KBM-7 (cell line): ENCODE results near the gene CABLES1.
A peak's percentile ranks its signal among the peaks of the same experiment; 100 is the strongest.
"Not testable (repeated sequence)": the region's sequence is repeated elsewhere in the genome, so short reads cannot be mapped to it uniquely, and the experiment has no call there.

Source experiments
- DNase-seq: peaks from one replicate; pipeline ENCODE4 v3.0.0-alpha.2; 2015
- in situ Hi-C: fragments of 300-500 bp; cut with MboI; formaldehyde crosslinking; loops from 2 replicates; pipeline ENCODE4 v1.14.3; 2020; ENCODE audit warnings: low sequenced_read_pairs, low pct_unique_long_range_greater_than_20kb, mixed read lengths

The CABLES1 gene, protein sequence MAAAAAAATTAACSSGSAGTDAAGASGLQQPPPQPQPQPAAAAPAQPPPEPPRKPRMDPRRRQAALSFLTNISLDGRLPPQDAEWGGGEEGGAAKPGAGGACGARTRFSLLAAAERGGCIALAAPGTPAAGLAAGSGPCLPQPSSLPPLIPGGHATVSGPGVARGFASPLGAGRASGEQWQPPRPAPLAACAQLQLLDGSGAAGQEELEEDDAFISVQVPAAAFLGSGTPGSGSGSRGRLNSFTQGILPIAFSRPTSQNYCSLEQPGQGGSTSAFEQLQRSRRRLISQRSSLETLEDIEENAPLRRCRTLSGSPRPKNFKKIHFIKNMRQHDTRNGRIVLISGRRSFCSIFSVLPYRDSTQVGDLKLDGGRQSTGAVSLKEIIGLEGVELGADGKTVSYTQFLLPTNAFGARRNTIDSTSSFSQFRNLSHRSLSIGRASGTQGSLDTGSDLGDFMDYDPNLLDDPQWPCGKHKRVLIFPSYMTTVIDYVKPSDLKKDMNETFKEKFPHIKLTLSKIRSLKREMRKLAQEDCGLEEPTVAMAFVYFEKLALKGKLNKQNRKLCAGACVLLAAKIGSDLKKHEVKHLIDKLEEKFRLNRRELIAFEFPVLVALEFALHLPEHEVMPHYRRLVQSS

DNA sequence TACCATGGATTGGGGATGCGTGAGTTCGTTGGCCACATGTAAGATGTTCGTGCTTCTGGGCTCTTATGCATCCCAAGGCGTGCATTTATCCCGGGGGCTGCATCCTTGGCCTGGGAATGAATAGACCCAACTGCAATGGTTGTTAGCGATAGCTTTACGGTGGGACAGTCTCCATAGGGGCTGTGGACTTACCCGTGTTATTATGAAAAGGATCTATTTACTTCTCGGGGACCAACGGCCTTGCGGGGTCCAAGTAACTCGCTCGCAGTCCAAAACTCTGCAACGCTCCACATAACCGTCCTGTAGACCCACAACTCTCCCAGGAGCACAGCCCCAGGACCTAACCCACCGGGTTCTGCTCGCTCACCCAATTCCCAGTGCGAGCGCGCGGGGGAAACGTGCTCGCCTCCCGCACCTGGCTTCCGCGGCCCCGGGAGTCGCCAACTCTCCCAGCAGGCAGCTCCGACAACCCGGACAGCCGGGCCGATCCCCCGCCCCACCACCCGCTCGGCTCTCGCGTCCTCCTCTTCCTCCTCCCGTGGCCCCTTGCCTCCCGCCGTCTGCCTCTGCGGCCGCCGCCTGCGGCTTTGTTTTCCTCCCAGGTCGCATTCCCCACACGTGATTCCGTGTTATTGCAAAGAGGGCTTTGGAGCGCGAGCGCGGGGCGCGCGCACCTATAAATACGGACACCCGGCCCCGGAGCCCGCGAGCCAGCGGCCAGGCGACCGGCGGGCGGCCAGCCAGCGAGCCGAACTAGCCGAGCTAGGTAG is at the start of gene CABLES1:
Gene CABLES1 (plus strand): TSS at position 706 of the 770 bp plus-strand sequence. CDS start 278 bp downstream, outside the sequence.
- in situ Hi-C loops = loop anchor here (25.0 kb wide), 1 partner anchor 227 kb away; no protein-coding TSS in a partner anchor
- DNase-seq = peak; percentile 74

DNA sequence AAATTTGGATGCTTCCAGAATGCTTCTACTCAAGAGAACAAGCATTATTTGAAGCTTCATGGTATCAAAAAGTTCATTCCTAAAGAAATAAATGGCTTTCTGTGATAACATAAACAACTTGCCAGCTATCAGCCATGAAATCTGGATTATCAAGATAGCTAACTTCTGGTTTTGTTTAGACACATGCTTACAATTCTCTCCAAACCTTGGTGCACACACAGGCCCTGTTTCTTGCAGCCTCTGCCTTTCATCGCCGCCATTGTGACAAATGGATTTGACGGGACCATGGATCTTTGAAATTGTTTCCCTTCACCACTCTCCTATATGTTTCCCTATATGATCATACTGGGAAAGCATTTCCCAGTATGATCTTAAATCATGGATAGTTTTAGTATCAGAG is 47.9 kb upstream of the CABLES1 start:
- in situ Hi-C loops = no loop called here
- no peak for DNase-seq

DNA sequence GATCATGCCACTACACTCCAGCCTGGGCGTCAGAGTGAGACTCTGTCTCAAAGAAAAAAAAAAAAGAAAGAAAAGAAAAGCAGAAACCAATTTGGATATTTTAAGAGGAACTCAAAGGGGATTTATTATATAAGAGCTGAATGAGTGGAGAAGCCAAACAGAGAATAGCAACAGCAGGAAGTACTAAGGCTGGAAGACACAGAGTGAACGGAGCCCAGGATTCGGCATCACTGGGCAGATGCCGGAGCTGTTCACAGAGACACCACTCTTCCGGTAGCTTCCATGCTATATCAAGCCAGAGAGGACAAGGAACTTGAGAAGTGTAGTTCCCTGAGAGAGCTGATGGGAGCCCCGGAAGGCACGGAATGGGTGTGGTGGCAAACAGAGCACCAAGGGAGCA is 47.0 kb upstream of the CABLES1 start:
- in situ Hi-C loops = no loop called here
- no peak for DNase-seq

DNA sequence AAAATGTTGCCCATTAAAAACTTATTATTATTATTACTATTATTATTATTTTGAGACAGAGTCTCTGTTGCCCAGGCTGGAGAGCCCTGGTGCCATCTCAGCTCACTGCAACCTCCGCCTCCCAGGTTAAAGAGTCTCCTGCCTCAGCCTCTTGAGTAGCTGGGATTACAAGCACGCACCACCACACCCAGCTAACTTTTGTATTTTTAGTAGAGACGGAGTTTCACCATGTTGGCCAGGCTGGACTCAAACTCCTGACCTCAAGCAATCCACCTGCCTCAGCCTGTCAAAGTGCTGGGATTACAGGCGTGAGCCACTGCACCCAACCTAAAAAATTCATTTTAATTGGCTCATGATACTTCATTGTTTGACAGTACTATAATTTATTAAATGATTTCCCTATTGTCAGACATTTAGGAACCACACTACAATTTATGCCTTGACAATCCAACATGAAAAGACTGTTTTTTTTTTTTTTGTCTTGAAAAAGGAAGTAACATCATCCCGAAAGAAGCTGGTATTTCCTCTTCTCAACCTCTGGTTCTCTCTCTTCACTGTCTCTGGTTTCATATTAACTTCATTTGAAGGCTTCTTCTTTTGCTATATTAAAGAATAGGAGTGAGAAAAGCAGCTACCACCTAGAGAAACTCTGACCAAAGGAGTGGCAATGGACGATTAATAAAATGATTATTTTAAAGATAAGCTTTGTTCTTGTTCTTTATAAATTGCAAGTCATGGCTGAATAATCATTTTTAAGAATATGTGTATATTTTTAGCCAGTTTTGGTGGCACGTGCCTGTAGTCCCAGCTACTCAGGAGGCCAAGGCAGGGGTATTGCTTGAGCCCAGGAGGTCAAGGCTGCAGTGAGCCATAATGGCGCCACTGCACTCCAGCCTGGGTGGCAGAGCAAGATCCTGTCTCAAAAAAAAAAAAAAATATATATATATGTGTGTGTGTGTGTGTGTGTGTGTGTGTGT is 44.0 kb upstream of the CABLES1 start:
- in situ Hi-C loops = not testable (repeated sequence)
- peak; percentile 70 for DNase-seq

DNA sequence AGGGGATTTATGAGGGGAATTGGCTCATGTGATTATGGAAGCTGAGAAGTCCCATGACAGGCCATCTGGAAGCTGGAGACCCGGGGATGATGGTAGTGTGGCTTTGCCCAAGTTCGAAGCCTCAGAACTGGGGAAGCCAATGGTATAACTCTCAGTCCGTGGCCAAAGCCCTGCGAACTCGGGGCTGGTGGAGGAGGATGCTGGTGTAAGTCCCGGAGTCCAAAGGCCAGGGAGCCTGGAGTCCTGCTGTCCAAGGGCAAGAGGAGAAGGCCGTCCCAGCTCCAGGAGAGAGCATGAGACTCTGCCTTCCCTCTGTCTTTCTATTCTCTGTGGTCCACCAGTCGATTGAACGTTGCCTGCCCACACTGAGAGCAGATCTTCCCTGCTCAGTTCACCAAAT is 43.2 kb upstream of the CABLES1 start:
- in situ Hi-C loops = no loop called here
- DNase-seq = no peak

DNA sequence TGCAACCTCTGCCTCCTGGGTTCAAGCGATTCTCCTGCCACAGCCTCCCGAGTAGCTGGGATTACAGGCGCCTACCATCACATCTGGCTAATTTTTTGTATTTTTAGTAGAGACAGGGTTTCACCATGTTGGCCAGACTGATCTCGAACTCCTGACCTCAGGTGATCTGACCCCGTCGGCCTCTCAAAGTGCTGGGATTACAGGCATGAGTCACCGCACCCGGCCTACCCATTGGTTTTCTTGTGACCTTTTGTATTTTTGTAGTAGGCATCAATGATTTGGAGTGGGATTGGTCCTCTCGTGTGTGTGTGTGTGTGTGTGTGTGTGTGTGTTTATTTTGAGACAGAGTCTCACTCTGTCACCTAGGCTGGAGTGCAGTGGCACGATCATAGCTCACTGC is 42.2 kb upstream of the CABLES1 start:
- DNase-seq, in situ Hi-C loops: not testable (repeated sequence)

DNA sequence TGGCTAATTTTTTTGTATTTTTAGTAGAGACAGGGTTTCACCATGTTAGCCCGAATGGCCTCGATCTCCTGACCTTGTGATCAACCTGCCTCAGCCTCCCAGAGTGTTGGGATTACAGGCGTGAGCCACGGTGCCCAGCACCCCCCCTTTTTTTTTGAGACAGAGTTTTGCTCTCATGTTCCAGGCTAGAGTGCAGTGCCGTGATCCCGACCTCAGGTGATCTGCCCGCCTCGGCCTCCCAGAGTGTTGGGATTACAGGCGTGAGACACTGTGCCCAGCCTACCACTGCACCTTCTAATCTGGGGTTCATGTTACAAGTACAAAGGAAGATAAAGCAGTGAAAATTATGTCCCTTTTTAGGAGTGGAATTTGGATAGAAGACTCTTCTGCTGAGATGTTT is 41.5 kb upstream of the CABLES1 start:
- in situ Hi-C loops = no loop called here
- no peak for DNase-seq

DNA sequence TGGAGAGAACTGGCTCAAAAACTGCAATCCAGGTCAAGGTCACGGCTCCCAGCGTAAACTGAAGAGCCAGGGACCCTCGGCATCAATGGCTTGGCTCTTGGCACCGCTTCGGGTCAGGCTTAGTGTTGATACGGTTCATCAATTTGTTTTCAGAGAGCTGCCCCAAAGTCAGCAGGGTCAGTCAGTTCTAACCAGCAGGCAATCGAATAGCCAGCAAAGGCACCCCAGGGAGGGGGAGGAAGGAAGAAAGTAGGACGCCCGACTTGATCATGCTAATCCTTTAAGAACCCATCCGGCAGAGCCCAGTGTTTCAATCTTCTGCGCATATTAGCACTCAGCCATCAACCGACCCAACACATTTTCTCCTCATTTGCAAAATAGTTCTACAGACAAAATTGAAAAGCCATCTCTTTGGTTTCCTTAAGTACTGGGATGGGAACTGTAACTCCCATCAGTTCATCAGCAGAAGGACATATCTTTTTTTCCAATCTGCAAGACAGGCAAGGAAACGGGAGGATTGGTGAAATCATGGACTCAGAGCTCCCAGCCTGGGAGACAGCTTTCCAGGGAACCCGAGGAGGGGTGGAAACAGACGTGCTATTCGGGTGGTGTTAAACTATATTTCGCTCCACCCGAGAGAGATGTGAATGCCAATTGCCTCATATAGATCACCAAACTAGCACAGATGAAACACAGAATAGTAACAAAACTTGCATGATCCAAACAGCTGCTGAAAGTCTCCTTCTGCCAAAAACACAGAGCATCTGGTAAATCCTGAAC is 40.7 kb upstream of the CABLES1 start:
- in situ Hi-C loops = no loop called here
- DNase-seq = no peak

DNA sequence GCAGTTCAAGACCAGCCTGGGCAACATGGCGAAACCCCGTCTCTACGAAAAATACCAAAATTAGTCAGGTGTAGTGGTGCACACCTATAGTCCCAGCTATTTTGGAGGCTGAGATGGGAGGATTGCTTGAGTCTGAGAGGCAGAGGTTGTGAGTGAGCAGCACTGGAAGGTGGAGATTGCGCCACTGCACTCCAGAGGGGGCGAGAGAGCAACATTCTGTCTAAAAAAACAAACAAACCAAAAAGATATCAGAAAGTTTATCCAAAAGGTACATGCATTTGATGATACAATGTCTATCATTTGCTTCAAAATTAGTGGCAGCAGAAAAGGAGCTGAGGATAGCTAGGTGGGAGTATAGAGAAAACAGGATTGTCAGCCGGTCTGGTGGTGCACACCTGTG is 39.8 kb upstream of the CABLES1 start:
- no peak for DNase-seq
- in situ Hi-C loops = no loop called here

DNA sequence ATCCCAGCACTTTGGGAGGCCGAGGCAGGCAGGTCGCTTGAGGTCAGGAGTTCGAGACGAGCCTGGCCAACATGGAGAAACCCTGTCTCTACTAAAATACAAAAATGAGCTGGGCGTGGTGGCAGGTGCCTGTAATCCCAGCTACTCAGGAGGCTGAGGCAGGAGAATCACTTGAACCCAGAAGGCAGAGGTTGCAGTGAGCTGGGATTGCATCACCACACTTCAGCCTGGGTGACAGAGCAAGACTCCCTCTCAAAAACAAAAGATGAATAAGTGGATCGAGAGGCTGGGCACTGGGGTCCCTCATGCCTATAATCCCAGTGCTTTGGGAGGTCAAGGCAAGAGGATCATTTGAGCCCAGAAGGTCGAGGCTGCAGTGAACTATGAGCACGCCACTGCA is 38.3 kb upstream of the CABLES1 start:
- in situ Hi-C loops, DNase-seq: not testable (repeated sequence)

DNA sequence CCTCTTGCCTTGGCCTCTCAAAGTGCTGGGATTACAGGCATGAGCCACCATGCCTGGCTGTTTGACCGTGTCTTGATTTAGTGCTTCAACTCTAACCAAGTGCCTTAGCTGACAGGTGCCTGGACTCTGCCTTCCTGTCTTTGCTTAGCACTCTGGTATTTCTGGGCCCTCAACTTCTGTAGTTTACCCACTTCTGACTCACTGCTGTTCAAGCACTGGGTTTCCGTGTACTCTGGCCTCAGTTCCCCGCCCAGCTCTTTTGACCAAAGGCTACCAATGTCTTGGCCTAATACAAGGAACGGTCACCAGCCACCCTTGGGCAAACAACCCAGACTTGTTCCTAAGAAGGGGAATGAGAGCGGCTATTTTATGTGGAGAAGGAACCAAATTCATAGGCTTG is 35.7 kb upstream of the CABLES1 start:
- in situ Hi-C loops = no loop called here
- DNase-seq = no peak

DNA sequence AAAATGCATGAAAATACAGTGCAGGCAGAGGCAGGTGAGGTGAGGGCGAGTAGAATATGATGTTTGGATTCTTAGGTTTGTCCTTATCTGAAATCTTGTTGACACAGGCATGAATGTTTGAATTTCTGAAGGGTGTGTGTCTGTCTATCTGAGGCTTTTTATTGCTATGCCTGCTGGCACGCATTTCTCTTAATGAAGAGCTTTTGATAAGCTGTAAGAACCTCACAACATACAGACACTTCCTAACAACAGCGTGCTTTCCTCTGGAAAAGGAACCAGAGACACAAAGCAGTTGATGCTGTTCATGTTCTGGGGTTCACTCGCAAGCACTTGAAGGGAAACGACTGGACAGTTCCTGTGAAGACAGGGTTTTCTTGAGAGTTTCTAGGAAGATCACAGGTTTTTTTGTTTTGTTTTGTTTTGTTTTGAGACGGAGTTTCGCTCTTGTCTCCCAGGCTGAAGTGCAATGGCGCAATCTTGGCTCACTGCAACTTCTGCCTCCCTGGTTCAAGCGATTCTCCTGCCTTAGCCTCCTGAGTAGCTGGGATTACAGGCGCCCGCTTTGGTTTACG is 33.3 kb upstream of the CABLES1 start:
- peak; percentile 9 for DNase-seq
- in situ Hi-C loops = no loop called here

DNA sequence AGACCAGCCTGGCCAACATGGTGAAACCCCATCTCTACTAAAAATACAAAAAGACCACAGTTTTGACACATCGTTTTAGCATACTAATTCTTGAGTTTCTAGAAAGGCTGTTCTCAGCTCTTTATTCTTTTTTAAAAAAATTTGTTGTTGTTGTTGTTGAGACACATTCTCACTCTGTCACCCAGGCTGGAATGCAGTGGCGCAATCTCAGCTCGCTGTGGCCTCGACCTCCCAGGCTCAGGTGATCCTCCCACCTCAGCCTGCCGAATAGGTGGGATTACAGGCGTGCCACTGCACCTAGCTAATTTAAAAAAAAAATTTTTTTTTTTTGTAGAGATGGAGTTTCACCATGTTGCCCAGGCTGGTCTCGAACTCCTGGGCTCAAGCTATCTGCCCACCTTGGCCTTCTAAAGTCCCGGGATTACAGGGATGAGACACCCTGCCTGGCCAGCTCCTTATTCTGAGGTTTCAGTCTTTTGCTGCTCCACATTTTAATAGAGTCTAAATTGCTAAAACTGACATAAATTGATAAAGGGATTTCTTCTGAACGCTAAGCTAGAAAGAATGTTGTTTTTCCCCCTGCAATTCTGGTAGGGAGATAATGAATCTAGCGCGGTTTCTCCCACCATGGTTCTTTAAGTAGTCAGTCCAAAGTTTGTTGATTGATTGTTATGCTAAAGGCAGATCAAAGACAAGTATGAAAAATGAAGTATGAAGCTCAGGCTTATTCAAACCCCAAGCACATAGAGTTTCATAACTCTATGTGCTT is 32.6 kb upstream of the CABLES1 start:
- no peak for DNase-seq
- in situ Hi-C loops = no loop called here

DNA sequence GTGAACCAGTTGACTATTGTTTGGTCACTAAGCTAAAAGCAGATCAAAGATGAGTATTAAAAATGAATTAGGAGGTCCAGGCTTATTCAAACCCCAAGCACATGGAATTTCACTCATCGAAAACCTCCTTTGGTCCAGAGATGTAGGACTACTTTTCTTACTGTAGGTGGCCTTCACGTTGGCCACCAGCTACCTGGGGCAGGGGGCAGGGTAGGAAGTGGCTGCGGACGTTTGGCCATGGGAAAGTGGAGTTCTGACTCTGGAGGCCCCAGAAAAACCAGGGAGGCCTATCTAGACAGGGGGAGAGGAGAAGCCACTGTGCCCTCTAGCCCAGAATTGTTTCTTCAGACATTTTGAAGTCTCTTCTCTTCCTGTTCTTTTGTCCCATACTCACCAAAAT is 31.8 kb upstream of the CABLES1 start:
- in situ Hi-C loops = no loop called here
- DNase-seq = no peak

DNA sequence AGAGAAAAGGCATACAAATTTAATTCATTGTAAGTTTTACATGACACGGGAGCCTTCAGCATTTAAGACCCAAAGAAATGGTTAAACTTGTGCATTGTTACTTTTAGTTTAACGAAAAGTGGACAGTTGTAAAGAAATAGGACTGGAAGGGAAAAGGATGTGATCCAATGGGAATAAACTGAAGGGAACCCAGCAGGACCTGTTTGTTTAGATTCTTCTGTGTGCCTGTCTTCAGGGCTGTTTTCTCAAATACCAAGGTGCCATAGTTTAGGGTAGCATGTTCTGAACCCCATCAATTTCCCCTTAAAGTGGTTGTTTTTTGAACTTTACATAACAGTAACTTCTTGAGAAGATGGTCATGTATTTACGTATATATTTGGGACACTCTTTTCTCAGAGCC is 30.3 kb upstream of the CABLES1 start:
- in situ Hi-C loops = no loop called here
- no peak for DNase-seq

DNA sequence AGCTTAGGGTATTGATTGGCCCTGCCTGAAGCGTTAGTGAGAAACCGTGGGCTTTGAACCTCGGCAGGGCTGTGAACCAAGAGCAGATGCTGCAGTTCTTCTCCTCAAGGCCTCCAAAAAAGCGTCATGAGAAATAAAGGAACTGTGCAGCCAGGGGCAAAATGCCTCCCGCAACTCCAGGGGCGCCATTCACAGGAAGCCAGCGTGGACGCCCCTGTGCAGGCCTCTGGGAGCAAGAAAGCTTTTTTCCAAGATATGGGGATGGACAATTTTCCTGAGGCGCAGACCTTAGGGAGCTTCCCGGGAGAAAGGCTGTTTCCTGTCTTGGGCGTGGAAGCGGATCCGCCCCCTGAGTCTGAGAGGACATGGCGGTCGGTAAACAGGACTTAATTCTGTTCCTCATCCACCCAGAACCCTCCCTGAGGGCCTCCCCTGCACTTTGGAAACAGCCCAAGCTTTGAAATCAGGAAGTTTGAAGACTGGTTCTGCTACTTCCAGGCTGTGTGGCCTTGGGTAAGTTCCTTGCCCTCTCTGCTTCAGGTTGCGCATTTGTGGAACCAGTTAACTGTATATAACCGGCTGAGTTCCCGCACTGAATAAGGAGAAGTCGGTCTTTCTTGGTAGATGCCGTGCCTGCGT is 29.6 kb upstream of the CABLES1 start:
- in situ Hi-C loops = no loop called here
- DNase-seq = no peak

DNA sequence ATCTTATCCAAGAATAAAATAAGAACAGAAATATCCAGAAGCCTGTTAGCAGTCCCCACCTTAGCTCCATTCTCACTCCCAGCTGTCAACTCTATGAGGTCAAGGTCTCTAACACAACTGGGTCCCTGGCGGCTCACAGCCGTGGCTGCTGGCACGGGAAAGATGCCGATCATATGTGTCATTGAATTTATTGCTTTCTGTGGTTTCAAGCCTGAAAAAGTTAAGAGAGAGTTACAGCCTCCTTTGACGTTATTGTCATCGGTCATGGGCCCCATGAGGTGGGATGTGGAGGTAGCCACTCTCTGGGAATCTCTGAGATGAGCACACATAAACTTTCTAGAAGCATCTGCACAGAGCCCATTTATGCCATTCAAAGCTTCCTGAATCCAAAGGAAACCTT is 28.7 kb upstream of the CABLES1 start:
- in situ Hi-C loops = no loop called here
- peak; percentile 53 for DNase-seq
